Neutrophil (primary cell): ENCODE data around the gene CEBPB.

Experiments used
- H3K27ac ChIP-seq: fragments of 200-600 bp; sonication (generic); 2 replicates; pipeline ENCODE4 v1.5.1; 2016; ENCODE audit warnings: mild to moderate bottlenecking, moderate library complexity
- H3K27me3 ChIP-seq: fragments of 200-600 bp; sonication (generic); 2 replicates; pipeline ENCODE4 v1.6.0; 2016; ENCODE audit warnings: mild to moderate bottlenecking
- H3K36me3 ChIP-seq: fragments of 200-600 bp; sonication (generic); 2 replicates; pipeline ENCODE4 v1.5.1; 2017
- H3K4me1 ChIP-seq, 2 experiments: fragments of 200-600 bp in 1 of 2; sonication (generic) in 1 of 2; 1 replicate in 1 of 2; 2 replicates in 1 of 2; pipeline versions ENCODE4 v1.5.1 to v1.6.1; 2013 to 2016; ENCODE audit warnings: low read depth in 1 of 2, low read length in 1 of 2, mild to moderate bottlenecking in 1 of 2, moderate library complexity in 1 of 2; ENCODE audit not compliant: control insufficient read depth in 1 of 2, insufficient read depth in 1 of 2
- H3K4me3 ChIP-seq, 2 experiments: fragments of 200-600 bp in 1 of 2; sonication (generic) in 1 of 2; 1 replicate in 1 of 2; 2 replicates in 1 of 2; pipeline ENCODE4 v1.5.1; 2013 to 2016; ENCODE audit warnings: low read depth in 1 of 2, low read length in 1 of 2, mild to moderate bottlenecking in 1 of 2, moderate library complexity in 1 of 2
- H3K9me3 ChIP-seq: fragments of 200-600 bp; sonication (generic); 2 replicates; pipeline ENCODE4 v1.5.1; 2016
- TF ChIP-seq, protein P1 (sequence below): fragments of 200-600 bp; sonication (generic); IDR thresholded peaks from 2 replicates; pipeline ENCODE4 v1.5.1; 2016; ENCODE audit warnings: antibody characterized with exemption

CEBPB gene

DNA sequence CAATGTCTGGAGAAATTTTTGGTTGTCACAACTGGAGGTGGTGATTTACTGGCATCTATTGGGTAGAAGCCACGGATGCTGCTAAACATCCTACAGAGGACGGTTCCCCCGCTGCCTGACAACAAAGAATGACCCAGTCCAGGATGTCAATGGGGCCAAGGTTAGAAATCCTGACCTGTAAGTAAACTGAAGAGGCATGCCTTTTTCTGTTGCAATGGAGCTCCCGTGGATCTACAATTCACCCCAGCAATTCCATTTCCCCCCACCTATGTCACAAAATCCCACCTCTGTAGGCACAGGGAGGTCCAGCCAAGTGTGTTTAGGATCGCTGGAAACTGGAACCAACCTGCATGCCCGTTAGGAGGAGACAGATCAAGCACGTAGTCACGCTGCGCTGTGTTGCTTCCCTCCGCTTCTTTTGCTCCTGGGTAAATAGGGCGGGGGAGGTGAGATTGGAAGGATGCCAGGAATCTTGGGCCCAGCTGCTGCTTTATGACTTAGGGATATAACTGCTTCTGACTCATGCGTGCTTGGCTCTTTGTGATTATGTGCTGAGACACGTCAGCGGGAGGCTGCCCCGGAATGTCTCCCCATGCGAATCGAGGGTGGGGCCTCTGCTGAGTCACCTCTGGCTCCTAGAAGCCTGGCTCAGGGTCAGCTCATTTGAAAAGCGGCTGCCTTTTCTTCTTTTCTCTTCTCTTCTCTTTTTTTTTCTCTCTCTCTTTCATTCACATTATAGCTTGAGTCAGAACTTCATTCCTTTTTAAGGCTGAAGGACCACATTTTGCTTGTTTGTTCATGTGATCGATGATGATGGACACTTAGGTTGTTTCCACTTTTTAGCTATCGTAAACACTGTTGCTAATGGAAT, 24.7 kb upstream of the CEBPB start:
- TF ChIP-seq, protein P1, sequence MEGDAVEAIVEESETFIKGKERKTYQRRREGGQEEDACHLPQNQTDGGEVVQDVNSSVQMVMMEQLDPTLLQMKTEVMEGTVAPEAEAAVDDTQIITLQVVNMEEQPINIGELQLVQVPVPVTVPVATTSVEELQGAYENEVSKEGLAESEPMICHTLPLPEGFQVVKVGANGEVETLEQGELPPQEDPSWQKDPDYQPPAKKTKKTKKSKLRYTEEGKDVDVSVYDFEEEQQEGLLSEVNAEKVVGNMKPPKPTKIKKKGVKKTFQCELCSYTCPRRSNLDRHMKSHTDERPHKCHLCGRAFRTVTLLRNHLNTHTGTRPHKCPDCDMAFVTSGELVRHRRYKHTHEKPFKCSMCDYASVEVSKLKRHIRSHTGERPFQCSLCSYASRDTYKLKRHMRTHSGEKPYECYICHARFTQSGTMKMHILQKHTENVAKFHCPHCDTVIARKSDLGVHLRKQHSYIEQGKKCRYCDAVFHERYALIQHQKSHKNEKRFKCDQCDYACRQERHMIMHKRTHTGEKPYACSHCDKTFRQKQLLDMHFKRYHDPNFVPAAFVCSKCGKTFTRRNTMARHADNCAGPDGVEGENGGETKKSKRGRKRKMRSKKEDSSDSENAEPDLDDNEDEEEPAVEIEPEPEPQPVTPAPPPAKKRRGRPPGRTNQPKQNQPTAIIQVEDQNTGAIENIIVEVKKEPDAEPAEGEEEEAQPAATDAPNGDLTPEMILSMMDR = no peak
- peak overlapping the region; percentile 36 to 43 for H3K4me3 ChIP-seq

GRCh38 chr20:50169329-50169823, 21.3 kb upstream of the CEBPB start:
- Histone ChIP-seq H3K27me3 (peaks cover 20% of the 10 kb centered on the region), H3K4me1 (peaks cover 25 to 30% of the 10 kb centered on the region in 2 experiments)

More for the DNA sequence above, 24.7 kb upstream of the CEBPB start:
- peaks cover 15 to 17% of the 10 kb centered on the region in 2 experiments for H3K4me1 ChIP-seq
- no peak overlapping the region for H3K27ac ChIP-seq
- no peaks in the 10 kb centered on the region for H3K9me3 ChIP-seq
- H3K36me3 ChIP-seq = no peaks in the 10 kb centered on the region
- peaks cover 4% of the 10 kb centered on the region for H3K27me3 ChIP-seq

DNA sequence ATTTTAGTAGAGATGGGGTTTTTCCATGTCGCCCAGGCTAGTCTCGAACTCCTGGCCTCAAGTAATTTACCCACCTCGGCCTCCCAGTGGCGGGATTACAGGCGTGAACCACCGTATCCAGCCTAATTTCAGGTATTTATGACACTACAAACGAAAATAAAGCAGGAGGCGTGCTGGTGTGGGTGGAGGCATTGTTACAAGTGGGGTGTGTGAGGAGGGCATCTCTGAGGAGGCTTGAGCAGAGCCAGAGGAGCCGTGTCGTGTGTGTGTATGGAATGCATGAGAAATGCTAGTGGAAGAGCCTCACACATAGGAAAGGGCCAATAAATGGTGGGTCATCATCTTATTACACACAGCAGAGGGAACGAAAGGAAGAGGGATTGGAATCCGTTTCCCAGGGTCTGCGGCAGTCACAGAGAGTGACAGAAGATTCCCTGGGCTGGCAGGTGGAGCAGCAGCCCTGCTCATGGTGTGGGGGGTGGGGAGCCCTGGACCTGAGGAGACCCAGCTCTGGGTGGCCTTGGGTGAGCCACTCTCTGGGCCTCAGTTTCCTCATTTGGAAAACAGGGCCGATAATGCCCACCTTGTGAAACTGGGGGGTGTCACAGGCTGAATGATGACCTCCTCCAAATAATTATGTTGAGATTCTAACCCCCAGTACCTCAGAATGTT, 19.9 kb upstream of the CEBPB start:
- H3K4me3 ChIP-seq = no peak overlapping the region
- H3K4me1 ChIP-seq = peaks cover 22 to 28% of the 10 kb centered on the region in 2 experiments
- peaks cover 20% of the 10 kb centered on the region for H3K27me3 ChIP-seq
- no peaks in the 10 kb centered on the region for H3K9me3 ChIP-seq
- no peak overlapping the region for H3K27ac ChIP-seq
- no peaks in the 10 kb centered on the region for H3K36me3 ChIP-seq
- TF ChIP-seq, protein P1 = no peak

More at GRCh38 chr20:50169329-50169823, 21.3 kb upstream of the CEBPB start:
- no peak overlapping the region for H3K27ac ChIP-seq
- no peaks in the 10 kb centered on the region for H3K36me3 ChIP-seq
- TF ChIP-seq, protein P1 = peak; percentile 98
- H3K9me3 ChIP-seq = no peaks in the 10 kb centered on the region
- no peak overlapping the region for H3K4me3 ChIP-seq

DNA sequence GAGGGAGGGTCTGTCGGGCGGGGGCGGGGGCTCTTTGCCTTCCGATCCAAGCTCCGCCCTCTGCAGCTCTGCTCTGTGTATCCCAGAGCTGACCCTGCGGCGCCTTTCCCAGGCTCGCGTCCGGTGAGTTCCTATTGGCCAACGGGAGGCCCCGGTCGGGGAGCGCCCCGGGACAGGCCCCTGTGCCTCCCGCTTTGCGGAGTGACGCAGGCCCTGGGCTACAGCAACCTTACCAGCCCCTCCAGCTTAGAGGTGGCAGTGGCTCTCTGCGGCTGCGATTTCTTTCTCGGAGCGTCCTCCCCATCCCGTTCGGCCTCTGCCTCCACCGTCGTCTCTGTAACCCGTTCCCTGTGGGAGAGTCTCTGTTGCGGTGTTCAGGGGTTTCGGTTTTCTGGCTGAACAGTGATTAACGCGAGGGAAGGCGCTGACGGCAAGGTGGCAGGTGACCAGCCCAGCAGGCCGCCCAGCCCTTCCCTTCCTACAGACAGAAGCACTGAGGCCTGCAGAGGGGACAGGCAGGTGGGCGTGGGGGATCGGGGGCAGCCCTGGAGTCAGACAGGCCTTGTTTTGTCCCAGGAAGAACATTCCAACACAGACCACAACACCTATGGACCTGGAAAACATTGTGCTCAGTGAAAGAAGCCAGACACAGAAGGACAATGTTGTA, 18.1 kb upstream of the CEBPB start:
- peaks cover 16% of the 10 kb centered on the region for H3K27me3 ChIP-seq
- TF ChIP-seq, protein P1 = no peak
- peaks cover 14 to 20% of the 10 kb centered on the region in 2 experiments for H3K4me1 ChIP-seq
- H3K27ac ChIP-seq = no peak overlapping the region
- no peaks in the 10 kb centered on the region for H3K9me3 ChIP-seq
- no peaks in the 10 kb centered on the region for H3K36me3 ChIP-seq
- H3K4me3 ChIP-seq = peak overlapping the region; percentile 35 to 60

DNA sequence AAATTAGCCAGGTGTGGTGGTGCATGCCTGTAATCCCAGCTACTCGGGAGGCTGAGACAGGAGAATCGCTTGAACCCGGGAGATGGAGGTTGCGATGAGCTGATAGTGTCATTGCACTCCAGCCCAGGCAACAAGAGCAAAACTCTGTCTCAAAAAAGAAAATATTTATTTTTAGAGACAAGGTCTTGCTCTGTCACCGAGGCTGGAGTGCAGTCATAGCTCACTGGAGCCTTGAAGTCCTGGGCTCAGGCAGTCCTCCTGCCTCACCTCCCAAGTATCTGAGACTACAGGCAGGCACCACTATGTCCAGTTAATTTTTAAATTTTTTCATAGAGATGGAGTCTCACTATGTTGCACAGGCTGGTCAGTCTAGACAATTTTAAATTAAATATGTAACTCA, 16.2 kb upstream of the CEBPB start:
- TF ChIP-seq, protein P1 = no peak
- peaks cover 16% of the 10 kb centered on the region for H3K27me3 ChIP-seq

More for the DNA sequence above, 16.2 kb upstream of the CEBPB start:
- Histone ChIP-seq H3K36me3 (no peaks in the 10 kb centered on the region), H3K4me3 (no peak overlapping the region), H3K27ac (no peak overlapping the region), H3K4me1 (peaks cover 14 to 21% of the 10 kb centered on the region in 2 experiments), H3K9me3 (no peaks in the 10 kb centered on the region)
